Central memory CD8-positive, alpha-beta T cell (primary cell): ENCODE results near the gene GPX8.
A peak's percentile ranks its signal among the peaks of the same experiment; 100 is the strongest.

Experiments
- ATAC-seq: fragments of 150-1000 bp; cut with Tn5 transposase; replicated peaks from 2 replicates; pipeline ENCODE4 v1.10.0; 2022; ENCODE audit warnings: mild to moderate bottlenecking, moderate FRiP score, moderate number of reproducible peaks; ENCODE audit not compliant: poor library complexity, severe bottlenecking; ENCODE audit errors: extremely low read depth
- DNase-seq, 2 donors: peaks; one replicate each; pipeline ENCODE4 v3.0.0; 2021; ENCODE audit warnings: low spot score in 2 of 2
- H3K27ac Mint-ChIP-seq: one replicate; pipeline ENCODE4 v1.8.0; 2022; ENCODE audit warnings: low read depth, mild to moderate bottlenecking, moderate library complexity, mixed read lengths
- H3K27me3 Mint-ChIP-seq: one replicate; pipeline ENCODE4 v1.8.0; 2022; ENCODE audit warnings: mixed read lengths
- H3K36me3 Mint-ChIP-seq: one replicate; pipeline ENCODE4 v1.8.0; 2022; ENCODE audit warnings: mild to moderate bottlenecking, moderate library complexity, mixed read lengths; ENCODE audit not compliant: insufficient read depth
- H3K4me1 Mint-ChIP-seq: one replicate; pipeline ENCODE4 v1.8.0; 2022; ENCODE audit warnings: mixed read lengths
- H3K4me3 Mint-ChIP-seq: one replicate; pipeline ENCODE4 v1.8.0; 2022; ENCODE audit warnings: mild to moderate bottlenecking, moderate library complexity, mixed read lengths
- H3K9me3 Mint-ChIP-seq: one replicate; pipeline ENCODE4 v1.8.0; 2022; ENCODE audit warnings: mixed read lengths

GPX8 gene

DNA sequence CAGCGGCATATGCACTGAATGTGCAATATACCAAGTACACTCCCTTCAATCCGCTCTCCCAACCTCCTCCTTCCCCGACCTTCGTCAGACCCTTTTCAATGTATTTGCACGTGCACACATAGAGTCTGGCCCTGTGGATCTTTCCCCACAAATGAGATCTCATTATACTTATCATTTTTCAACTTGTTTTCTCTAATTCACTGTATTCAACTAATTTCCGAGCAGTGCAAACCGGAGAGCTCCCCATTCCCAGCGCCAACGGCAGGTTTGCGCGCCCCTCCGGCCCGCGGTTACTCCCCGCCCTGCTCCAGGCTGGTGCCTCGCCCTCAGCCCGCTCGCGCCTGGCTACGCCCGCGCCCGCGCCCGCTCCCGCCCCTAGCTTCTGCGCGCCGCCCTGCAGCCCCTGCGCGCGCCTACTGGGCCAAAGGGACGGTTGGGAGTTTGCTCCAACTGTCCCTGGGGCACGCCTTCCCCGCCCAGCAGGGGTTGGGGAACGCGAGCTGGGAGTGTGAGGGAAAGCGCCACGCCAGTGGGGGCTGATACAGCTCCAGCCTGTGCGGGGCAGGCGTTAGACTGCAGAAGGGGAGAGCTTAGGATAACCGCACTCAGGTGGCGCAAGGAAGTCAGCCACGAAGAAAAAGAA is 16.3 kb downstream of the GPX8 start:
- Mint-ChIP-seq H3K27ac (no peak overlapping the region), H3K36me3 (peaks cover 7% of the 10 kb centered on the region)
- no peak for DNase-seq

DNA sequence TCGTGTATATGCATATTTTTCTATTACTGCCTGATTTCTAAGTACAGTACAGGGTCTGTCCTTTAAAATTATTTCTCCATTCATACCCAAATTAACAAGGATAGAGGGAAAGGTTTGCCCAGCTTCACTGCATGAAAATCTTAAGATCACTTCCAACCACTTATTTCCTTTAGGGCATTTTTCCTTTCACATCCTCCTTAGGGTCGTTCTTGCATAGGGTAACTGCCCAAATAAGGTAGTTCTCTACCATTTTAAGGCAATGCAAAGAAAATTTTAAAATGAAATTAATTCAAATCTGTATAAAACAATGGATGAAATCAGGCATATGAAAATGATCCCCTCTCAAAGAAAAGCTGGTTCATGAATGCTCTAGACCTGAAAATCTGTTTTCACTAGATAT is 17.1 kb downstream of the GPX8 start:
- ATAC-seq (no peak), DNase-seq (no peak)
- H3K9me3 Mint-ChIP-seq, result no peaks in the 10 kb centered on the region
- H3K4me1 Mint-ChIP-seq, result peaks cover 34% of the 10 kb centered on the region
- H3K36me3 Mint-ChIP-seq, result peaks cover 7% of the 10 kb centered on the region
- no peak overlapping the region for H3K4me3 Mint-ChIP-seq
- no peak overlapping the region for H3K27ac Mint-ChIP-seq
- peaks cover 95% of the 10 kb centered on the region for H3K27me3 Mint-ChIP-seq

More for the DNA sequence above, 16.3 kb downstream of the GPX8 start:
- peaks cover 34% of the 10 kb centered on the region for H3K4me1 Mint-ChIP-seq
- H3K27me3 Mint-ChIP-seq, result peaks cover 87% of the 10 kb centered on the region
- H3K9me3 Mint-ChIP-seq, result no peaks in the 10 kb centered on the region
- peak overlapping the region; percentile 21 for H3K4me3 Mint-ChIP-seq
- ATAC-seq, result no peak

GRCh38 chr5:55180016-55180415 is 20.0 kb downstream of the GPX8 start:
- no peak for ATAC-seq
- DNase-seq, result no peak
- H3K4me3 Mint-ChIP-seq, result no peak overlapping the region
- no peaks in the 10 kb centered on the region for H3K9me3 Mint-ChIP-seq
- H3K4me1 Mint-ChIP-seq, result peaks cover 15% of the 10 kb centered on the region
- no peak overlapping the region for H3K27ac Mint-ChIP-seq
- peaks cover 90% of the 10 kb centered on the region for H3K27me3 Mint-ChIP-seq
- no peaks in the 10 kb centered on the region for H3K36me3 Mint-ChIP-seq

GRCh38 chr5:55187370-55187769 is 27.4 kb downstream of the GPX8 start:
- DNase-seq, result no peak

GRCh38 chr5:55188656-55189540 is 28.9 kb downstream of the GPX8 start:
- Mint-ChIP-seq H3K4me1 (no peaks in the 10 kb centered on the region), H3K4me3 (no peak overlapping the region), H3K27me3 (peaks cover 93% of the 10 kb centered on the region), H3K9me3 (no peaks in the 10 kb centered on the region), H3K27ac (no peak overlapping the region), H3K36me3 (no peaks in the 10 kb centered on the region)
- DNase-seq (no peak), ATAC-seq (no peak)

More at GRCh38 chr5:55187370-55187769, 27.4 kb downstream of the GPX8 start:
- peaks cover 87% of the 10 kb centered on the region for H3K27me3 Mint-ChIP-seq
- H3K27ac Mint-ChIP-seq, result no peak overlapping the region
- H3K4me3 Mint-ChIP-seq, result no peak overlapping the region
- no peak for ATAC-seq
- H3K4me1 Mint-ChIP-seq, result no peaks in the 10 kb centered on the region
- no peaks in the 10 kb centered on the region for H3K36me3 Mint-ChIP-seq
- H3K9me3 Mint-ChIP-seq, result no peaks in the 10 kb centered on the region

DNA sequence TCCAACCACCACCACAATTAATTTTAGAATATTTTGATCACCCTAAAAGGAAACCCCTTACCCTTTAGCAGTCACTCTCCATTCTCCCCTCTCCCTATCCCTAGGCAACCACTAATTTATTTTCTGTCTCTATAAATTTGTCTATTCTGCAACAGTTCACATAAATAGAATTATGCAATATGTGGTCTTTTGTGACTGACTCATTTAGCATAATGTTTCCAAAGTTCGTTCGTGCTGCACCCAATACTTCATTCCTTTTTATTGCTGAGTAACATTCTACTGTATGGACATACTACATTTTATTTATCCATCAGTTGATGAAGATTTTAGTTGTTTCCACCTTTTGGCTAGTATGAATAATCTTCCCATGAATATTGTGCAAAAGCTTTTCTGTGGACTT is 31.2 kb downstream of the GPX8 start:
- H3K27ac Mint-ChIP-seq, result no peak overlapping the region
- peaks cover 93% of the 10 kb centered on the region for H3K27me3 Mint-ChIP-seq
- DNase-seq, result no peak

DNA sequence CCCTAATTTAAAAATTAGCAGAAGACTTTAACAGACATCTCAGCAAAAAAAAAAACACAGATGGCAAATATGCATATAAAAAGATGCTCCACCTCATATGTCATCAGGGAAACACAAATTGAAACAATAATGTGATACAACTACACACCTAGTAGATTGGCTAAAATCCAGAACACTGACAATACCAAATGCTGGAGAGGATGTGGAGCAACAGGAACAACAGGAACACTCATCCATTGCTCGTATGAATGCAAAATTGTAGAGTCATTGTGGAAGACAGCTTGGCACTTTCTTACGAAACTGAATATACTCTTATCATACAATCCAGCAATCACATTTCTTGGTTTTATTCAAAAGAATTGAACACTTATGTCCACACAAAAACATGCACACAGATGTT is 45.0 kb downstream of the GPX8 start:
- ATAC-seq (no peak), DNase-seq (no peak)
- H3K27me3 Mint-ChIP-seq, result peaks cover 66% of the 10 kb centered on the region
- peaks cover 5% of the 10 kb centered on the region for H3K4me1 Mint-ChIP-seq
- no peaks in the 10 kb centered on the region for H3K36me3 Mint-ChIP-seq
- H3K27ac Mint-ChIP-seq, result no peak overlapping the region
- H3K9me3 Mint-ChIP-seq, result no peaks in the 10 kb centered on the region
- H3K4me3 Mint-ChIP-seq, result no peak overlapping the region

More for the DNA sequence above, 31.2 kb downstream of the GPX8 start:
- Mint-ChIP-seq H3K36me3 (no peaks in the 10 kb centered on the region), H3K9me3 (no peaks in the 10 kb centered on the region), H3K4me1 (no peaks in the 10 kb centered on the region), H3K4me3 (no peak overlapping the region)
- no peak for ATAC-seq

DNA sequence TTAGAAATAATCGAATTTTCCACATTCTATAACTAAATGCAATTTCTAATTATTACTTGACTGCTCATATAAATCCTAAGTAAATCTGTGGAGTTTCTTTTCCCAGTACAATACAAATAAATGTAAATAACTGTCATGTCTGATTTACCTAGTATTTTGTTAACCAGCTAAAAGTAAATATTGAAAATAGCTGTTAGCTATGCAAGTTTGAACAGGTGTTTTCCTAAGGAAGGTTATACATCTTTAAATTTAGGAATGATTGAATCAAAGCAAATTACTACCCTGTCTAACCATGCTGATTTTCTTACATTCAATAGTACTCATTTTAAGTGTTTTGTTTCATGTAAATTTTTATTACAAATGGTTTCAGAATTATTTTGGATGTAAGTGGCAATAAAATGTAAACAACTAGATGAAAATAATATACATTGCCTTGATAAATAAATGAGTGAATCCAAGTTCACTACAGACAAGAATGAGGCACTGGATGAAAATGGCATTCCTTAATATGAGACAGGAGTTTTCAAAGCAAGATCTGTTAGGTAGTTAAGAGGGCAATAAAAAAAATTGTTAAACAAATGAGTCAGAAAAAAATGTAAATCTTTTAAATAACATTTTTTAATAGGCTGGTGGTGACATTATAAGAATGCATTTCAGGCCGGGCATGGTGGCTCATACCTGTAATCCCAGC is 51.4 kb downstream of the GPX8 start:
- Mint-ChIP-seq H3K4me1 (peaks cover 5% of the 10 kb centered on the region), H3K36me3 (no peaks in the 10 kb centered on the region), H3K4me3 (no peak overlapping the region), H3K27me3 (peaks cover 28% of the 10 kb centered on the region), H3K27ac (no peak overlapping the region), H3K9me3 (no peaks in the 10 kb centered on the region)
- no peak for DNase-seq
- no peak for ATAC-seq
